H9 (cell line): ENCODE results near the gene RFPL3. TPM values are rescaled to one million over a fixed set of nuclear protein-coding genes. Genes with fewer than 3 reads are reported as not detected.

Source experiments
- DNase-seq: peaks from one replicate; pipeline ENCODE4 v3.0.0-alpha.2; 2017
- H2AFZ ChIP-seq: one replicate; pipeline ENCODE4 v1.6.1; 2013; ENCODE audit warnings: mild to moderate bottlenecking, low read length, control low read depth, moderate library complexity
- H2AK5ac ChIP-seq: 2 replicates; pipeline ENCODE4 v1.6.1; 2013; ENCODE audit warnings: low read length, control low read depth, mixed read lengths; ENCODE audit not compliant: insufficient read length
- H2BK120ac ChIP-seq: one replicate; pipeline ENCODE4 v1.6.1; 2013; ENCODE audit warnings: low read depth, mild to moderate bottlenecking, low read length, control low read depth, inconsistent platforms; ENCODE audit not compliant: poor library complexity, severe bottlenecking
- H2BK12ac ChIP-seq: 2 replicates; pipeline ENCODE4 v1.6.1; 2013; ENCODE audit warnings: low read length, control low read depth, mixed read lengths, low read depth; ENCODE audit not compliant: insufficient read length
- H2BK15ac ChIP-seq: 2 replicates; pipeline ENCODE4 v1.6.1; 2013; ENCODE audit warnings: low read depth, low read length, control low read depth
- H2BK20ac ChIP-seq: one replicate; pipeline ENCODE4 v1.6.1; 2013; ENCODE audit warnings: low read depth, mild to moderate bottlenecking, low read length, control low read depth, inconsistent platforms; ENCODE audit not compliant: poor library complexity, severe bottlenecking
- H2BK5ac ChIP-seq: 2 replicates; pipeline ENCODE4 v1.6.1; 2013; ENCODE audit warnings: low read length, control low read depth, mixed read lengths; ENCODE audit not compliant: insufficient read length
- H3K14ac ChIP-seq: 2 replicates; pipeline ENCODE4 v1.6.1; 2013; ENCODE audit warnings: low read length, control low read depth; ENCODE audit not compliant: insufficient read depth
- H3K18ac ChIP-seq: 2 replicates; pipeline ENCODE4 v1.6.1; 2013; ENCODE audit warnings: low read depth, mild to moderate bottlenecking, mixed read lengths, low read length, control low read depth; ENCODE audit not compliant: insufficient read length
- H3K23ac ChIP-seq: 2 replicates; pipeline ENCODE4 v1.6.1; 2013; ENCODE audit warnings: low read length, control low read depth, mixed read lengths, low read depth; ENCODE audit not compliant: insufficient read length
- H3K23me2 ChIP-seq: 2 replicates; pipeline ENCODE4 v1.6.1; 2013; ENCODE audit warnings: low read depth, mild to moderate bottlenecking, mixed read lengths, low read length, control low read depth; ENCODE audit not compliant: insufficient read length, poor library complexity, severe bottlenecking
- H3K27ac ChIP-seq: 2 replicates; pipeline ENCODE4 v1.5.1; 2013; ENCODE audit warnings: low read length, control low read depth, mixed read lengths, low read depth; ENCODE audit not compliant: insufficient read length
- H3K27me3 ChIP-seq: 2 replicates; pipeline ENCODE4 v1.6.1; 2013; ENCODE audit warnings: low read length, control low read depth, inconsistent platforms; ENCODE audit not compliant: insufficient read depth
- H3K4ac ChIP-seq: 2 replicates; pipeline ENCODE4 v1.6.1; 2013; ENCODE audit warnings: low read depth, mild to moderate bottlenecking, control low read depth, inconsistent platforms, low read length, moderate library complexity
- H3K4me1 ChIP-seq: 2 replicates; pipeline ENCODE4 v1.6.1; 2013; ENCODE audit warnings: low read length, control low read depth, inconsistent platforms; ENCODE audit not compliant: insufficient read depth
- H3K4me2 ChIP-seq: 2 replicates; pipeline ENCODE4 v1.6.1; 2013; ENCODE audit warnings: low read length, control low read depth, mixed read lengths; ENCODE audit not compliant: insufficient read length, insufficient read depth
- H3K56ac ChIP-seq: 2 replicates; pipeline ENCODE4 v1.6.1; 2013; ENCODE audit warnings: low read depth, mild to moderate bottlenecking, mixed read lengths, low read length, control low read depth; ENCODE audit not compliant: insufficient read length
- H3K79me1 ChIP-seq: 2 replicates; pipeline ENCODE4 v1.6.1; 2013; ENCODE audit warnings: low read depth, mild to moderate bottlenecking, moderate library complexity, low read length, control low read depth, inconsistent platforms; ENCODE audit not compliant: insufficient read depth, poor library complexity, severe bottlenecking
- H3K79me2 ChIP-seq: 2 replicates; pipeline ENCODE4 v1.6.1; 2013; ENCODE audit warnings: low read length, control low read depth, inconsistent platforms; ENCODE audit not compliant: insufficient read depth
- H3K9ac ChIP-seq: 2 replicates; pipeline ENCODE4 v1.6.1; 2013; ENCODE audit warnings: low read length, control low read depth, mixed read lengths; ENCODE audit not compliant: insufficient read length; ENCODE audit errors: extremely low read depth
- H3K9me3 ChIP-seq: one replicate; pipeline ENCODE4 v1.6.1; 2013; ENCODE audit warnings: low read depth, low read length, inconsistent platforms; ENCODE audit not compliant: control insufficient read depth
- H3T11ph ChIP-seq: one replicate; pipeline ENCODE4 v1.6.1; 2013; ENCODE audit warnings: mild to moderate bottlenecking, low read length, control low read depth, inconsistent platforms
- H4K20me1 ChIP-seq: one replicate; pipeline ENCODE4 v1.6.1; 2013; ENCODE audit not compliant: control insufficient read depth, insufficient read length, insufficient read depth
- H4K5ac ChIP-seq: 2 replicates; pipeline ENCODE4 v1.6.1; 2013; ENCODE audit warnings: low read depth, mild to moderate bottlenecking, mixed read lengths, low read length, control low read depth; ENCODE audit not compliant: insufficient read length
- H4K8ac ChIP-seq: replicated peaks from 2 replicates; pipeline ENCODE4 v1.6.1; 2013; ENCODE audit warnings: low read length, control low read depth, mixed read lengths, low read depth; ENCODE audit not compliant: insufficient read length
- H4K91ac ChIP-seq: 2 replicates; pipeline ENCODE4 v1.6.1; 2013; ENCODE audit warnings: low read depth, mild to moderate bottlenecking, moderate library complexity, mixed read lengths, low read length, control low read depth; ENCODE audit not compliant: insufficient read length
- H3K27ac Mint-ChIP-seq, 3 experiments: 2 replicates in 2 of 3; 3 replicates in 1 of 3; pipeline ENCODE4 v1.8.0; 2020 to 2021; ENCODE audit warnings: mixed read lengths in 3 of 3, mild to moderate bottlenecking in 1 of 3, moderate library complexity in 1 of 3
- H3K27me3 Mint-ChIP-seq: 2 replicates; pipeline ENCODE4 v1.8.0; 2021; ENCODE audit warnings: low read depth, mild to moderate bottlenecking, moderate library complexity, mixed read lengths
- H3K36me3 Mint-ChIP-seq, 3 experiments: 2 replicates in 2 of 3; 3 replicates in 1 of 3; pipeline ENCODE4 v1.8.0; 2020 to 2021; ENCODE audit warnings: low read depth in 3 of 3, mixed read lengths in 3 of 3; ENCODE audit not compliant: insufficient read depth in 1 of 3
- H3K4me1 Mint-ChIP-seq, 2 experiments: 2 replicates each; pipeline ENCODE4 v1.8.0; 2020; ENCODE audit warnings: mixed read lengths in 2 of 2
- H3K4me3 Mint-ChIP-seq, 2 experiments: 2 replicates in 1 of 2; 3 replicates in 1 of 2; pipeline ENCODE4 v1.8.0; 2020 to 2021; ENCODE audit warnings: mild to moderate bottlenecking in 2 of 2, mixed read lengths in 2 of 2, moderate library complexity in 1 of 2
- H3K9me3 Mint-ChIP-seq, 2 experiments: 2 replicates in 1 of 2; 3 replicates in 1 of 2; pipeline ENCODE4 v1.8.0; 2020; ENCODE audit warnings: mild to moderate bottlenecking in 2 of 2, mixed read lengths in 2 of 2, moderate library complexity in 1 of 2
- CTCF ChIP-seq: fragments of 200-600 bp; sonication (generic); conservative IDR thresholded peaks from 3 replicates; pipeline ENCODE4 v1.8.0; 2021; ENCODE audit warnings: antibody characterized with exemption, mild to moderate bottlenecking
- WGBS: extraction: QIAGEN DNeasy Blood & Tissue Kit; methylation state at CpG from one replicate; pipeline ENCODE4 v1.1.7; 2013; ENCODE audit warnings: missing lambda C conversion rate, low lambda C conversion rate, mixed read lengths; ENCODE audit not compliant: insufficient read length; ENCODE audit errors: extremely low coverage; 5-methylcytosine and 5-hydroxymethylcytosine counted together
- total RNA-seq: library from RNA; stranded (reverse); gene quantifications from 2 replicates; pipeline ENCODE4 v1.2.1, GENCODE V29; 2021

RFPL3 gene
- total RNA-seq, 1 experiment from 2014 or later: not detected

- no peak for DNase-seq
- no peaks in the 10 kb centered on the region for H3K9me3 ChIP-seq
- no peak overlapping the region for H3K4me2 ChIP-seq
- no peak overlapping the region for H4K8ac ChIP-seq
- H2AK5ac ChIP-seq: no peak overlapping the region
- no peak overlapping the region for H3T11ph ChIP-seq
- H2BK5ac ChIP-seq: no peak overlapping the region
- Mint-ChIP-seq H3K27me3 (peaks cover 56% of the 10 kb centered on the region), H3K36me3 (no peaks in the 10 kb centered on the region), H3K9me3 (no peaks in the 10 kb centered on the region; a peak in 1 of 5 replicates), H3K4me3 (no peak overlapping the region), H3K27ac (no peak overlapping the region; a peak in 1 of 7 replicates), H3K4me1 (peaks cover 2 to 11% of the 10 kb centered on the region in 2 experiments; a peak in 3 of 4 replicates)
- H2BK20ac ChIP-seq: no peak overlapping the region
- no peaks in the 10 kb centered on the region for H3K79me1 ChIP-seq
- no peaks in the 10 kb centered on the region for H3K79me2 ChIP-seq
- H4K91ac ChIP-seq: no peak overlapping the region
- no peak overlapping the region for H2BK12ac ChIP-seq
- no peak overlapping the region for H2BK15ac ChIP-seq
- no peak overlapping the region for H4K5ac ChIP-seq
- no peak overlapping the region for H3K14ac ChIP-seq
- WGBS: no CpG with 5 or more reads among the region's 9 CpGs
- no peak; the same call in 2 of the 3 replicates for TF ChIP-seq CTCF
- H3K18ac ChIP-seq: no peak overlapping the region
- no peak overlapping the region for H3K27ac ChIP-seq
- no peak overlapping the region for H3K23ac ChIP-seq
- H3K9ac ChIP-seq: no peak overlapping the region
- H3K4ac ChIP-seq: no peak overlapping the region
- no peak overlapping the region for H2AFZ ChIP-seq
- no peaks in the 10 kb centered on the region for H4K20me1 ChIP-seq
- no peak overlapping the region for H2BK120ac ChIP-seq
- no peak overlapping the region for H3K56ac ChIP-seq
- H3K4me1 ChIP-seq: no peaks in the 10 kb centered on the region
- no peaks in the 10 kb centered on the region for H3K23me2 ChIP-seq
- H3K27me3 ChIP-seq: no peaks in the 10 kb centered on the region
Measured at GRCh38 chr22:32309585-32310251, 47.9 kb upstream of the RFPL3 start.
